Neural crest cell (in vitro differentiated cells): ENCODE data around the gene CIDEB. TPM values are rescaled to one million over a fixed set of nuclear protein-coding genes. Genes with fewer than 3 reads are reported as not detected.

Source experiments
- DNase-seq: peaks from one replicate; pipeline ENCODE4 v3.0.0; 2021; ENCODE audit warnings: low read depth, mixed read lengths, low spot score
- H3K27ac Mint-ChIP-seq: one replicate; pipeline ENCODE4 v1.8.0; 2021; ENCODE audit warnings: mild to moderate bottlenecking, mixed read lengths; ENCODE audit not compliant: unreplicated experiment
- H3K27me3 Mint-ChIP-seq: 2 replicates; pipeline ENCODE4 v1.8.0; 2021; ENCODE audit warnings: low read depth, mild to moderate bottlenecking, mixed read lengths
- H3K36me3 Mint-ChIP-seq: 2 replicates; pipeline ENCODE4 v1.8.0; 2021; ENCODE audit warnings: low read depth, mild to moderate bottlenecking, mixed read lengths
- H3K4me1 Mint-ChIP-seq: 2 replicates; pipeline ENCODE4 v1.8.0; 2021; ENCODE audit warnings: mixed read lengths
- H3K4me3 Mint-ChIP-seq: one replicate; pipeline ENCODE4 v1.8.0; 2021; ENCODE audit warnings: mild to moderate bottlenecking, mixed read lengths
- H3K9me3 Mint-ChIP-seq: 2 replicates; pipeline ENCODE4 v1.8.0; 2021; ENCODE audit warnings: mixed read lengths
- total RNA-seq: library from RNA; stranded (reverse); gene quantifications from 2 replicates; pipeline ENCODE4 v1.2.1, GENCODE V29; 2021
- TF ChIP-seq, protein P1 (sequence below): fragments of 200-600 bp; sonication (generic); conservative IDR thresholded peaks from 2 replicates; pipeline ENCODE4 v1.5.0; 2021; ENCODE audit warnings: antibody characterized with exemption, mild to moderate bottlenecking

Gene CIDEB
- total RNA-seq, 1 donor from 2014 or later: not detected

DNA sequence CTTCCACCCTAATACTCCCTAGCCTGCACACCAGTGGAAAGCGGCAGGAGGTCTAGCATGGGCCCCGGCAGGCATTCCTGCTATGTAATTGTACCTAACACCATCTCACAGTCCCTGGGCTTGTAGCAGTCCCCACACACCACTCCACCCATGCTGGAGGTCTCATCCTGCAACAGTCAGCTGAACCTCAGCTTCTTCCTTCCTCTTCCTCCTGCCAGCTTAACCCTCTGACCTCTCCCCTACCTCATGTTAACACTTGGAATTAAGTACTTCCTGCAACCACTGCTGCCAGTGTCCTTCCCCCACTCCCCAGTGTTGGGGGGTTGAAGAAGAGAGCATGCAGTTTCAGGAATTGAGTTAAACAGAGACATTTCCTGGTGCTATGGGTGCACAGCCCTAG lies 19.5 kb upstream of the CIDEB start:
- no peak overlapping the region for H3K4me3 Mint-ChIP-seq
- no peak overlapping the region for H3K27ac Mint-ChIP-seq
- TF ChIP-seq, protein P1, sequence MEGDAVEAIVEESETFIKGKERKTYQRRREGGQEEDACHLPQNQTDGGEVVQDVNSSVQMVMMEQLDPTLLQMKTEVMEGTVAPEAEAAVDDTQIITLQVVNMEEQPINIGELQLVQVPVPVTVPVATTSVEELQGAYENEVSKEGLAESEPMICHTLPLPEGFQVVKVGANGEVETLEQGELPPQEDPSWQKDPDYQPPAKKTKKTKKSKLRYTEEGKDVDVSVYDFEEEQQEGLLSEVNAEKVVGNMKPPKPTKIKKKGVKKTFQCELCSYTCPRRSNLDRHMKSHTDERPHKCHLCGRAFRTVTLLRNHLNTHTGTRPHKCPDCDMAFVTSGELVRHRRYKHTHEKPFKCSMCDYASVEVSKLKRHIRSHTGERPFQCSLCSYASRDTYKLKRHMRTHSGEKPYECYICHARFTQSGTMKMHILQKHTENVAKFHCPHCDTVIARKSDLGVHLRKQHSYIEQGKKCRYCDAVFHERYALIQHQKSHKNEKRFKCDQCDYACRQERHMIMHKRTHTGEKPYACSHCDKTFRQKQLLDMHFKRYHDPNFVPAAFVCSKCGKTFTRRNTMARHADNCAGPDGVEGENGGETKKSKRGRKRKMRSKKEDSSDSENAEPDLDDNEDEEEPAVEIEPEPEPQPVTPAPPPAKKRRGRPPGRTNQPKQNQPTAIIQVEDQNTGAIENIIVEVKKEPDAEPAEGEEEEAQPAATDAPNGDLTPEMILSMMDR: no peak
- H3K36me3 Mint-ChIP-seq: no peaks in the 10 kb centered on the region
- H3K4me1 Mint-ChIP-seq: peaks cover 4% of the 10 kb centered on the region
- H3K27me3 Mint-ChIP-seq: peaks cover 23% of the 10 kb centered on the region
- DNase-seq: no peak
- no peaks in the 10 kb centered on the region for H3K9me3 Mint-ChIP-seq

GRCh38 chr14:24325963-24326362 lies 18.2 kb upstream of the CIDEB start:
- no peak for DNase-seq
- Mint-ChIP-seq H3K36me3 (no peaks in the 10 kb centered on the region), H3K4me1 (peaks cover 3% of the 10 kb centered on the region), H3K27ac (no peak overlapping the region), H3K4me3 (no peak overlapping the region), H3K9me3 (no peaks in the 10 kb centered on the region), H3K27me3 (peaks cover 13% of the 10 kb centered on the region)
- TF ChIP-seq, protein P1: no peak

DNA sequence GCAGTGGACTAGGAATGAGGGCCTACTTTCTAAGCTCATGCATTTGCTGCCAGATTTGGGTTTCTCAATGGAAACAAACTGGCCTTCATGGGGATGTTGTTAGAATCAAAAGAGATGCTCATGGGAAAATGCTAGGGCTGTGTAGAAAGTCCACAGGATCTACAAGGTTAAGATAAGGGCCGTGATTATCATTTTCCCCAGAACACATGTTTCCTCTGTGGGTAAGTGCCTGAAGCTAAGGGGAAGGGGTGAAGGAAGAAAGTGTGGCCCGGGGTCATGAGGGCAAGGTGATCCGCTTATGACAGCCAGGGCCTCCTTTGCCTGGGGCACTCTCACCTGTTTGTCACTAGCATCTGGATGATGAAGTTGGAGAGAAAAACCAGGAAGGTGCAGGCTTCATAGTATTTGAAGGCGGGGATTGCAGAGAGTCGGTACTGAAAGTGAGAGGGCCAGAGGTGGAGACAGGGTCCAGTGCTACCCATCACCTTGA lies 17.3 kb upstream of the CIDEB start:
- DNase-seq: no peak
- no peaks in the 10 kb centered on the region for H3K36me3 Mint-ChIP-seq
- TF ChIP-seq, protein P1: no peak
- no peak overlapping the region for H3K4me3 Mint-ChIP-seq
- H3K27ac Mint-ChIP-seq: no peak overlapping the region
- peaks cover 10% of the 10 kb centered on the region for H3K27me3 Mint-ChIP-seq
- H3K9me3 Mint-ChIP-seq: no peaks in the 10 kb centered on the region
- H3K4me1 Mint-ChIP-seq: peaks cover 3% of the 10 kb centered on the region

GRCh38 chr14:24324024-24324423 lies 16.2 kb upstream of the CIDEB start:
- Mint-ChIP-seq H3K4me3 (no peak overlapping the region), H3K27ac (no peak overlapping the region), H3K4me1 (peaks cover 3% of the 10 kb centered on the region), H3K36me3 (no peaks in the 10 kb centered on the region), H3K9me3 (no peaks in the 10 kb centered on the region), H3K27me3 (peaks cover 20% of the 10 kb centered on the region)
- no peak for DNase-seq
- TF ChIP-seq, protein P1: no peak

DNA sequence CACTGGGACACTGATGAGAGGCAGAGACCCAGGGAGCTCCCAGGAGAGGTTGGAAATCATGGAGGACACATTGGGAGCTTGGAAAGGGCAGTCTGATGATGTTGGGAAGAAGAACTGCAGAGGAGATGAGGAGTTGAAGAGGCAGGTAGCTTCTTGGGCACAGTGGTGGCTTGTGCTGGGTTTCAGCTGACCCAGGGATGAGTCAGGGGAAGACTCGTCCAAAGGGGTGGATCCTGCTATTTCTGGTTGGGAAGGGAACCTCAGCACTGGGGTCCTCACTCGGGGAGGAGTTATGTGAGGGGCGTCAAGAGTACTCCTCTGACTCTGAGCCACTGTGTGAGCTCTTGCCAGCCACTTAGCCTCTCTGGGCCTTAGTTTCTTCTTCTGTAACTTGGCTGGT lies 15.6 kb upstream of the CIDEB start:
- Mint-ChIP-seq H3K27ac (no peak overlapping the region), H3K27me3 (peaks cover 26% of the 10 kb centered on the region), H3K9me3 (no peaks in the 10 kb centered on the region), H3K4me1 (peaks cover 3% of the 10 kb centered on the region), H3K36me3 (no peaks in the 10 kb centered on the region), H3K4me3 (no peak overlapping the region)
- TF ChIP-seq, protein P1: no peak
- no peak for DNase-seq

DNA sequence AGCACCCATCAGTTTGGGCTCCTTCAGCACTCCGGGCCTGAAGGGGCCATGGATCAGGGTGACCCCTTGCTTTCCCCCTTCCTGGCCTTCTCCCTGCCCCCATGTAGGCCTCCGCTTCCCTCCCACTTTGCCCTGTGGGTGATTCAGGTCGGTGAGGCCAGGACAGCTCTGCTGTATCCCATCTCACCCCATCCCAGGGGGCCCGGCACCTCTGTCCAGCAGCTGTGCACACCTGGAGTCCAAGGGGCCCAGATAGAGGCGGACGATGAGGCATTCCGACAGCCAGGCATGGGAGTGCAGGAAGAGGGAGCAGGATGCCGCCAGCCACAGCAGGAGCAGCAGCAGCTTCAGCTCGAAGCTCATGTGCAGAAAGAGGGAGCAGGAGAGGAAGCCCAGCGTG lies 14.9 kb upstream of the CIDEB start:
- Mint-ChIP-seq H3K27me3 (peaks cover 33% of the 10 kb centered on the region), H3K36me3 (no peaks in the 10 kb centered on the region), H3K27ac (no peak overlapping the region), H3K9me3 (no peaks in the 10 kb centered on the region), H3K4me1 (peaks cover 3% of the 10 kb centered on the region), H3K4me3 (no peak overlapping the region)
- TF ChIP-seq, protein P1: no peak
- no peak for DNase-seq
